HG03025 (cell line): Measurements from ENCODE around the gene MAP2K7.

ENCODE experiments used
- ATAC-seq: cut with Tn5 transposase; IDR thresholded peaks from one replicate; pipeline ENCODE4 v1.9.1; 2021; ENCODE audit warnings: mild to moderate bottlenecking, moderate library complexity; ENCODE audit not compliant: unreplicated experiment, low FRiP score

Gene MAP2K7

DNA sequence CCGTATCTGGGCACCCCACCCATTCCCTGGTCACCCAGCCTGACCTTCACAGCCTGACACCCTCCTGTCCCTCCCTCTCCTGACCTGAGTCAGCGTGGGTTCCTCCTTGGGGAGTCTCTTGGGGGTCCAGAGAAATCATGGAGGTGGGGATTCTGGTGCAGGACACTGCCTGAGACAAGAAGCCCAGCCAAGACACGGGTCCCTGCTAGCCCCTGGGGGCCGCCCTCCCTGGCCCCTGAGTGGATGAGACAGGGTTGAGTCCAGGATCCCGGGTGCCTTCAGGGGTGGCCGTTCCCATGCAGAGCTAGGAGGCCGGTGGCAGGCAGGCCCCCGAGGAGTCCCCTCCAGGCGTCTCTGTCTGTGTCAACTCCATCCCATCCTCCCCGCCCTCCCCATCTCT lies 1.6 kb downstream of the MAP2K7 start:
- no peak for ATAC-seq

- ATAC-seq, result no peak
These were observed 2.2 kb downstream of the MAP2K7 start for GRCh38 chr19:7905859-7906258.

- ATAC-seq, result no peak
These were observed 3.4 kb downstream of the MAP2K7 start for GRCh38 chr19:7907122-7907521.

GRCh38 chr19:7907544-7907943 lies 3.9 kb downstream of the MAP2K7 start:
- ATAC-seq, result no peak

DNA sequence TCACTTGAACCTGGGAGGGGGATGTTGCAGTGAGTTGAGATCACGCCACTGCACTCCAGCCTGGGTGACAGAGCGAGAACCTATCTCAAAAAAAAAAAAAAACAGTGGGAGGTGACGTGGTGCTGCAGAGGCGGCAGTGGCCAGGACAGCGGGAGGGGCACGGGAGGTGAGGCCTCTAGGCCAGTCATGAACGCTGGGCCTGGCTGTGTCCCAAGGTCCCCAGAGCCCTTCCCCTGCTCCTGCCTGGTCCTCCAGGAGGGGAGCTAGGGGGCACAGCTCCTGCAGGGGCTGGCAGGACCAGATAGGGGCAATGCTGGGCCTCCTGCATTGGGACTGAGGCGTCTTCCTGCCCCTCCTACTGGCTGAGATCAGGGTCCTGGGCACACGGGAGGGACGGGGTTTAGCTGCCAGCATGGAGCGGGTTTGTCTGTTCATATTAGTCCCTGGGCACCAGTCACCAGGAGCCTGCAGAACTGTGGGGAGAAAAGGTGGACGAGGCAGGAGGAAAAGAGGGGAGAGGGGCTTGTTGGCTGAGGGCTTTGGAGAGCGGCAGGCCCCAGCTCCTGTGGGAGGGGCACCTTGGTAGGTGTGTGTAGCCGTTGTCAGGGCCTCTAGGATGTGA lies 4.5 kb downstream of the MAP2K7 start:
- no peak for ATAC-seq

DNA sequence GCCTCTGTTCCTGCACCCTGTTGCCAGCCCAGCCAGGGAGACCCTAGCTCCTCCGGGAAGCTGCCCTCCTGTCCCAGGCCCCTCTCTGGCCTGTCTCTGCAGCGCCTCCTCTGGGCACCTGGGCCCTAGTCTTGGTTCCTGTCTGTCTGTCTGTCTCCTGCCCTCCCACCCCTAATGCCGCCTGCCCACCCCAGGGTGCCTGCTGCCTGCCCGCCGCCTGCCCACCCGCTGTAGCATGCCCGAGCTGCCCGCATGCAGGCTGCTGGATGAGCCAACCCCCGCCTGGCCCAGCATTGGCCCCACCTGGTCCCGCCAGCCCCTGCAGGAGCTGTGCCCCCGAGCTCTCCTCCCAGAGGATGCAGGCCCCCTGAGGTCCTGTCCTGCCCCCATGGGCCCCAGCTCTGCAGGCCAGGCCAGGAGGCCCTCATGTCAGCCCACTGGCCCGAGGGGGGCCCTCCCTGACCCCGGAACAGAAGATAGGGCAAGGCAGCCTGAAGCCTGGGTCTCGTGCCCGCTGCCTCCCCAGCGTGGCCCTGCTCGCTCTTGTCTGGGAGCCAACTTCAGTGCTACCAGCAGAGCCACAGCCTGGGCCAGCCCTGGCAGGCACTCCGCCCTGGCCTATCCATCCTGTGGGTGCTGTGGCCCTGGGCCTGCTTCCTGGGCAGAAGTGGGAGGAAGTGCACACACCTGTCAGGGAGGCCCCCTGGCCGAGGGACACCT lies 5.2 kb downstream of the MAP2K7 start:
- ATAC-seq, result no peak

DNA sequence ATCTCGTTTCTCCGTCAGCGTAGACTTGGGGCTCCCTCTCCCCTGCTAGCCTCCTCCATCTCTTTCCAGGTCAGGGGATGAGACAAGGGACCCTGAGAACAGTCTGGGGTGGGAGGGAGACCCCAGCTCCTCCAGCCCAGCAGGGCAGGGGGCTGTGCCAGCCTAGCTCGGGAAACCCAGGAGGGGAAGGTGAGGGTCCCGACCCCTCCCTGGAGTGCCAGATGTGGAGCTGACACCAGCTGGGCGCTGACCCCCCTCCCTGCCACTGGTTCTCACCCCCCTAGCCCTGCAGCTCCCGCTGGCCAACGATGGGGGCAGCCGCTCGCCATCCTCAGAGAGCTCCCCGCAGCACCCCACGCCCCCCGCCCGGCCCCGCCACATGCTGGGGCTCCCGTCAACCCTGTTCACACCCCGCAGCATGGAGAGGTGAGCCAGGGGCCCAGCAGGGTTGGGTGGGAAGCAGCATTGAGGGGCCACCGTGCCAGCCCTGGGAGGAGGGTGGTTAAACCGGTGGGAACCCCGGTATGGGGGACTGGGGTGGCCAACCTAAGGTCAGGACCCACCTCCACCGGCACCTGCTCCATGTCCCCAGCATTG lies 5.9 kb downstream of the MAP2K7 start:
- ATAC-seq, result no peak

DNA sequence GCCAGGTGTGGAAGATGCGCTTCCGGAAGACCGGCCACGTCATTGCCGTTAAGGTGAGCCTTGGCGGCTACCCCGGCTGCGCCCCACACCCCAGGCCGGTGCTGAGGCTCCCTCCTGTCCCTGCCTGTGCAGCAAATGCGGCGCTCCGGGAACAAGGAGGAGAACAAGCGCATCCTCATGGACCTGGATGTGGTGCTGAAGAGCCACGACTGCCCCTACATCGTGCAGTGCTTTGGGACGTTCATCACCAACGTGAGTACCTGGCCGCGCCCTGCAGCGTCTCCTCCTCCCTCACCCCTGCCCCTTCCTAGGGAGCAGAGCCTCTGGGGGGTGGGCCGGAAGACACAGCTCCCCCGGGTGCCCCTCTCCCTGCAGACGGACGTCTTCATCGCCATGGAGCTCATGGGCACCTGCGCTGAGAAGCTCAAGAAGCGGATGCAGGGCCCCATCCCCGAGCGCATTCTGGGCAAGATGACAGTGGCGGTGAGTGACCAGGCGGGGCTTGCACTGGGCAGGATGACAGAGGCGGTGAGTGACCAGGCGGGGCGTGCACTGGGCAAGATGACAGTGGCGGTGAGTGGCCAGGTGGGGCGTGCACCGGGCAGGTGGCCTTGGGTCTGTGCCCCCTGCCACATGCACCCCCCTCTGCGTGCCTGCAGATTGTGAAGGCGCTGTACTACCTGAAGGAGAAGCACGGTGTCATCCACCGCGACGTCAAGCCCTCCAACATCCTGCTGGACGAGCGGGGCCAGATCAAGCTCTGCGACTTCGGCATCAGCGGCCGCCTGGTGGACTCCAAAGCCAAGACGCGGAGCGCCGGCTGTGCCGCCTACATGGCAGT lies 6.9 kb downstream of the MAP2K7 start:
- ATAC-seq, result no peak

DNA sequence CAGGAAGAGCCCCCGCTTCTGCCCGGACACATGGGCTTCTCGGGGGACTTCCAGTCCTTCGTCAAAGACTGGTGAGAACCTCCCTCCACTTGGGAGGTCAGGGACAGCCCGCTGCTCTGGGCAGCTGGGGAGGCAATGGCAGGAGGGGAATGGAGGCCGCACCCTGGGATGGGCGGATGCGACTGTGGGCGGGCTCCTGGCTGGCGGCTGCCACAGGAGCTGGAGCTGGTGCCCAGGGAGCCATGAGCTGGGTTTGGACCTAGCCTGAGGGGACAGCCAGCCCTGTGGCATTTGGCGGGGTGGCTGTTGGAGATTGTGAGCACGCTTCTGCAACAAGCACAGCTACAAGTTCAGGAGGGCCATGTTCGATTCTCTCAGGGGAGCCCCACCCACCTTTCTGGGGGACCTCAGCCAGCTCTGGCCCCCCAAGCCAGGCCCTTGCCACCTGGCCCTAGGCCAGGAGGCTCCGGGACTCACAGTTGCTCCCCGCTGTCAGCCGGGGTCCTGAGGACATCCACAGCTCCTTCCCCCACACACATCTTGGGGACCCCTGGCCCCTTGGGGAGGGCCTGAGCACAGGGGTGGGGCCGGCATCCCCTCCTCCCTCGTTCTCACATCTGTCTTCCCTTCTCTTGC lies 7.9 kb downstream of the MAP2K7 start:
- ATAC-seq, result no peak

- ATAC-seq, result no peak
These were observed 8.5 kb downstream of the MAP2K7 start for GRCh38 chr19:7912144-7912696.

DNA sequence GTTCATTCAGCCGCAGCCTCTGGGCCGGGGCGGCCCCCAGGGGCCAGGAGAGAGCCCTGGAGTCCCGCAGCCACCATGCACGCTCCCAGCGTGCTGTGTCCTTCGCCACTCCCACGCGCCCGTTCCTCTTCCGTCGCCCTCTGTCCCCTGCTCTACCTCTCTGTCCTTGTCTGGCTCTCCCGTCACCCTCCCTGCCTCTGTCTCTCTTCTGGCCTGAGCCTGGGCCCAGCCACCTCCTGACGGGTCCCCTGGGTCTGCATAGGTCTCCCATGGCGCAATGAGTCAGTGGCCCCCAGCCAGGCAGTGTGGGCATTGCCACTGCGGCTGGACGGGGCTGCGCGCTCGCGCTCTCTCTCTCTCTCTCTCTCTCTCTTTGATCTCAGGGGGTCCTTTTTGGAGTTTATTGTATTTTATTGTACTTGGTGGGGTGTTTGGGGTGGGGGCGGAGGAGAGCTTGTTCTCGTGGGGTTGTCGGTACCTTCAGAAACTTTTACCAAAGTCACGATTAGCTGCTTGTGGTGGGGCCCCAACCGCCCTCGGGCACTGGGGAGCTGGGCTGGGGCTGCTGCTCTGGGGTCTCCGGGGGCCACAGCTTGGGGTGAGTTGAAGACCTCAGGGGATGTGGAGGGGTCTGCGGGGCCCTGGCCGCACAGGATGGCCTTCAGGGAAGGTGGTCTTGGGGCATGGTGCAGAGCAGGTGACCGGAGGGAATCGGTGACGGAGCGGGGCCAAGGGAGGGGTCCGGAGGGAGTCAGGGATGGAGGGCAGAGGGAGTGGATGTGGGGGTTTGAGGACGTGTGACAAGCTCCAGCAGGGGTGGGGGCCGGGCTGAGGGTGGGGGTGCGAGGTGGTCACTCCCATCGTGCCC lies 9.3 kb downstream of the MAP2K7 start:
- no peak for ATAC-seq

DNA sequence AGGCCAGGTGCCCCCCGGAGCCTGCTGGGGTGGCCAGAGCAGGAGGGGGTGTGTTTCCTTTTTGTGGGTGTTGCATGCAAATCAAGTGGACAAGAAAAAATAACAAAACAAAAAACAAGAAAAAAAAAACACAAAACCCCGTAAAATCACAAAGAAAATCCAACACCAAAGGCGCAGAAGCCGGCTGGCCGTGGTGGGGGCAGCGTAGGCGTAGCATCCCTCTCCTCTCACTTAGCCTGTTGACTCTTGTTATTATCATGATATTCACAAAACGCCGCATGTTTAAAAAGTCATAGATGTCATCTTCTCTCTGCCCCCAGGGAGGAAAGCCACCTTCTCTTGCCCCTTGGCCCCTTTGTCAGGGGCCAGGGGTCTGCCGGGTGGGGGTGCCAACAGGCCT lies 10.0 kb downstream of the MAP2K7 start:
- ATAC-seq, result no peak

- no peak for ATAC-seq
These were observed 10.4 kb downstream of the MAP2K7 start for GRCh38 chr19:7914099-7914498.

GRCh38 chr19:7914598-7915045 lies 10.9 kb downstream of the MAP2K7 start, which contains the start of gene TGFBR3L:
TGFBR3L (plus strand) TSS chr19:7914830.
- no peak for ATAC-seq

DNA sequence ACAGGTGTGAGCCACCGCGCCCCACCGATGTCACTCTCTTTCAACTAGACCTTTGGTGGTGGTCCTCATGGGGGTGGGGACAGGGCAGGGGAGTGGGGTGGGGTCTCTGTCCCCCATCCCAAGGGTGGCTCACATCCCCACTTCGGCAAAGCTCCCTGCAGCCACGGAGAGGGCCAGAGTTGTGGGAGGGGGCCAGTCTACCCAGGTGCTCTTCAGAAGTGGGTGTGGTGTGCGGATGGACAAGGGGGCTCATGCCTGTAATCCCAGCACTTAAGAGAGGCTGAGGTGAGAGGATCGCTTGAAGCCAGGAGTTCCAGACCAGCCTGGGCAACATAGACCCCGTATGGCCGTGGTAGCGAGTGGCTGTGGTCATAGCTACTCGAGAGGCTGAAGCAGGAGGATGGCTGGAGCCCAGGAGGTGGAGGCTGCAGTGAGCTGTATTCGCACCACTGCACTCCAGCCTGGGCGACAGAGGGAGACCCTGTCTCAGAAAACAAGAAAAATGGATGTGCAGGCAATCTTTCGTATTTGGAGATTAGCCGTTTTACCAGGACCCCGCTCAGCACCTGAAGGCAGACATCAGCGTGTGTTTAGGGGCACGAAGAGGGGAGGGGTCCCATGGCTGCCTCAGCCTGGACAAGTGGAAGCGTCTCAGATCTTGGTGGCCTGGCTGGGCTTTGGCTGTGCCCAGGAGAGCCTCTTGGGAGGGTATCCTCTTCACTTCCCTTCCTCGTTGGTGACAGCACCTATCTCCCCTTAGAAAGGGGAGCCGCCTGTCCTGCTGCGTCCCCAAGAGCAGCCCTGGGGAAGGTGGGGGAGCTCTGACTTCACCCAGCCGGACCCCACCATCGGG lies 11.8 kb downstream of the MAP2K7 start:
- no peak for ATAC-seq

DNA sequence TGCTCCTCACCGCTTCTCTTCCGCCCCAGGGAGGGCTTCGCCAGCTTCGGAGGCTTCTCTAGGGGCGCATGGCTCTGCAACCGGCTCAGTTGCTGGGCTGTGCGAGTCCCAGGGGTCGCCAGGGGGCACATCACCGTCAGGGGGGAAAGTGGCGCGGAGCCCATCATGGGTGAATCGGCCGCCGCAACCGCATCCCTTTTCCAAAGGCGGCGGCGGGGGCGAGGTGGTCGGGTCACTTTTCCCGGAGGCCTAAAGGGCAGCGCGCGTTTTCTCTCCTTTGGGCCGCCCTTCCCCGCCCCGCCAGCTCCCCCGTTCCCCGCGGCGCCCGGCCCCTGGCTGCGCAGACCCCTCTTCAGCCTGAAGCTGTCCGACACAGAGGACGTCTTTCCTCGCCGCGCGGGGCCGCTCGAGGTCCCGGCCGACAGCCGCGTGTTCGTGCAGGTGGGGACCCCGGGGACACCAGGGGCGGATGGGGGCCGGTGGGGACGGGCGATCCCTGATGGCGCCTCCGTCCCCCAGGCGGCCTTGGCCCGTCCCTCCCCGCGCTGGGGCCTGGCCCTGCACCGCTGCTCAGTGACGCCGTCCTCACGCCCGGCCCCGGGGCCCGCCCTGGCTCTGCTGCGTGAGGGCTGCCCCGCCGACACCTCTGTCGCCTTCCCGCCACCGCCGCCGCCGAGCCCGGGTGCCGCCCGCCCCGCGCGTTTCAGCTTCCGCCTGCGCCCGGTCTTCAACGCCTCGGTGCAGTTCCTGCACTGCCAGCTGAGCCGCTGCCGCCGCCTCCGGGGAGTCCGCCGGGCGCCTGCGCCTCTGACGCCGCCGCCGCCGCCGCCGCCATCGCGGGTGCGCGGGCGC lies 12.7 kb downstream of the MAP2K7 start:
- ATAC-seq, result no peak

GRCh38 chr19:7916955-7917266 lies 13.2 kb downstream of the MAP2K7 start:
- ATAC-seq, result no peak
